Vagina (tissue), 2 donors: Measurements from ENCODE around the gene CREB3L1.

Experiments
- POLR2A ChIP-seq, 2 donors: fragments of 450-650 bp; IDR thresholded peaks; one replicate each; pipeline ENCODE4 v1.6.1; 2017; ENCODE audit warnings: antibody characterized with exemption in 2 of 2, mild to moderate bottlenecking in 2 of 2, moderate library complexity in 2 of 2
- TF ChIP-seq, protein P1 (sequence below), 3 experiments: fragments of 450-650 bp in 2 of 3; fragments of 200-600 bp in 1 of 3; sonication (generic) in 1 of 3; IDR thresholded peaks; one replicate each; pipeline ENCODE4 v1.5.1; 2017 to 2019; ENCODE audit warnings: antibody characterized with exemption in 3 of 3, mild to moderate bottlenecking in 2 of 3, moderate library complexity in 2 of 3

- TF ChIP-seq, protein P1, sequence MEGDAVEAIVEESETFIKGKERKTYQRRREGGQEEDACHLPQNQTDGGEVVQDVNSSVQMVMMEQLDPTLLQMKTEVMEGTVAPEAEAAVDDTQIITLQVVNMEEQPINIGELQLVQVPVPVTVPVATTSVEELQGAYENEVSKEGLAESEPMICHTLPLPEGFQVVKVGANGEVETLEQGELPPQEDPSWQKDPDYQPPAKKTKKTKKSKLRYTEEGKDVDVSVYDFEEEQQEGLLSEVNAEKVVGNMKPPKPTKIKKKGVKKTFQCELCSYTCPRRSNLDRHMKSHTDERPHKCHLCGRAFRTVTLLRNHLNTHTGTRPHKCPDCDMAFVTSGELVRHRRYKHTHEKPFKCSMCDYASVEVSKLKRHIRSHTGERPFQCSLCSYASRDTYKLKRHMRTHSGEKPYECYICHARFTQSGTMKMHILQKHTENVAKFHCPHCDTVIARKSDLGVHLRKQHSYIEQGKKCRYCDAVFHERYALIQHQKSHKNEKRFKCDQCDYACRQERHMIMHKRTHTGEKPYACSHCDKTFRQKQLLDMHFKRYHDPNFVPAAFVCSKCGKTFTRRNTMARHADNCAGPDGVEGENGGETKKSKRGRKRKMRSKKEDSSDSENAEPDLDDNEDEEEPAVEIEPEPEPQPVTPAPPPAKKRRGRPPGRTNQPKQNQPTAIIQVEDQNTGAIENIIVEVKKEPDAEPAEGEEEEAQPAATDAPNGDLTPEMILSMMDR (IDR thresholded peaks at IDR 0.05) = peak; percentile 31 to 58 (median 38)
- no peak for TF ChIP-seq POLR2A (IDR thresholded peaks at IDR 0.05)
Observed at GRCh38 chr11:46352063-46352841, 74.8 kb downstream of the CREB3L1 start.
